NB4 (cell line): ENCODE measurements around the gene C20orf204.

ENCODE experiments used
- DNase-seq: peaks from one replicate; pipeline ENCODE4 v3.0.0; 2010; ENCODE audit warnings: low read depth
- H3K4me3 ChIP-seq: one replicate; pipeline ENCODE4 v1.5.1; 2011; ENCODE audit warnings: mild to moderate bottlenecking, low read depth, low read length, moderate library complexity
- MYC ChIP-seq: IDR thresholded peaks from 2 replicates; pipeline ENCODE4 v1.6.1; 2011; ENCODE audit warnings: low read depth, low read length
- POLR2A ChIP-seq: IDR thresholded peaks from 2 replicates; pipeline ENCODE4 v1.6.1; 2011; ENCODE audit warnings: mild to moderate bottlenecking; ENCODE audit not compliant: insufficient read length; ENCODE audit errors: extremely low read depth
- TF ChIP-seq, protein P1 (sequence below): IDR thresholded peaks from one replicate; pipeline ENCODE4 v1.5.1; 2012; ENCODE audit warnings: low read depth, low read length
- TF ChIP-seq, protein P2 (sequence below): IDR thresholded peaks from 2 replicates; pipeline ENCODE4 v1.6.1; 2011; ENCODE audit warnings: low read depth, low read length

C20orf204 gene

DNA sequence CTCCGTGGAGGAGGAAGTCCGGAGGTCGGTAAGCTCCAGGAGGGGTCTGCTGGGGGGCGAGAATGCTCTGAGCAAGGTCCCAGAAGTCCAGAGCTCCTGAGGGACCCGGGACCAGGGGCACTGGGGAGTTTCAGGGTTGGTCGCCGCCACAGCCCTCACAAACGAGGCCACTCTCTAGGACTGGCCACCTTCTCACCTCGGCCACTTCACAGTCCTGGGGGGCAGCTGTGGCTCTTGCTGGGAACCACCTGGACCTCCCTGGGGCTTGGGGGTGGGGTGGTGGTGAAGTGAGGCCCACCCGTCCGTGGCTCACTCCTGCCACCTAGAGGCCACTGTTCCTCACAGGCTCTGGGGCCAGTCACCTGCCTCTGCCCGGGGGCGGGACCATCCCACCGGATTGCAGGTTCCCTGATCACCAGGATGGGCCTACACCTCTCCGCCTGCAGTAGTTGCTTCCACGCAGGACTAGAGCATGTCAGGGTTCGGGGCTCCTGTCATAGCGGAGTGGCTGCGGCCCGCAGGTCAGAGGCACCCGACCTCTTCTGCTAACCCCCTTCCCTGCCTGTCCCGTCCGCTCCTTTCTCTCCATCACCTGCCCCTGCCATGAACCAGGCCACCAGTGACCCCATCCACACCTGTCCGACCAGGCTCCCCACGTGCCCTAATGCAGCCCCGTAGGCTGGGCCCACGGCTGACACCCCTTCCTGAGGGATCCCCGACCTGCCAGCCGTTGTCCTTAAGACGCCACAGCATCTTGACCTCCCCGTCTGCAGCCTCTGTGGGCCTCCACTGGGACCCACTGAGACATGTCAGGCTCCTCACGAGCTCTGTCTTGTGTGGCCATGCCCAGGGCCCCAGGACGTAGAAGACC, 21.9 kb downstream of the C20orf204 start:
- no peak overlapping the region for H3K4me3 ChIP-seq
- peak; percentile 79 for DNase-seq

DNA sequence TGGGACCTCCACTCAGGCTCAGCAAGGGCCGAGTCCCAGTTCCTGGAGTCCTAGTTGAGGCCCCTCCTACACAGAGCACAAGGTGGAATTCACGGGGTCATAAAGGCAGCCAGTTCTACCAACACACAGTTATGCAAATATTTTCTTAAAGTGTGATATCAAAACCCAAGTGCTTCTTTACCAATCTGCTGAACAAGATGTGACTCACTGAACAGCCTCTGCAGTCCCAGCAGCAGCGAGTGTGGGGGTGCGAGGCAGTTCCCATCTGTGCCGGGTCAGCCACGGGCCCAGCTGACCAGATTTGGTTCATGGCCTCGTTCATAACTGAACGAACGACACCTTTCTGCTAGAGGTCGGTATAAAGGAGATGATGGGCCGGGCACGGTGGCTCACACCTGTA, 22.6 kb downstream of the C20orf204 start:
- DNase-seq: no peak
- TF ChIP-seq, protein P1, sequence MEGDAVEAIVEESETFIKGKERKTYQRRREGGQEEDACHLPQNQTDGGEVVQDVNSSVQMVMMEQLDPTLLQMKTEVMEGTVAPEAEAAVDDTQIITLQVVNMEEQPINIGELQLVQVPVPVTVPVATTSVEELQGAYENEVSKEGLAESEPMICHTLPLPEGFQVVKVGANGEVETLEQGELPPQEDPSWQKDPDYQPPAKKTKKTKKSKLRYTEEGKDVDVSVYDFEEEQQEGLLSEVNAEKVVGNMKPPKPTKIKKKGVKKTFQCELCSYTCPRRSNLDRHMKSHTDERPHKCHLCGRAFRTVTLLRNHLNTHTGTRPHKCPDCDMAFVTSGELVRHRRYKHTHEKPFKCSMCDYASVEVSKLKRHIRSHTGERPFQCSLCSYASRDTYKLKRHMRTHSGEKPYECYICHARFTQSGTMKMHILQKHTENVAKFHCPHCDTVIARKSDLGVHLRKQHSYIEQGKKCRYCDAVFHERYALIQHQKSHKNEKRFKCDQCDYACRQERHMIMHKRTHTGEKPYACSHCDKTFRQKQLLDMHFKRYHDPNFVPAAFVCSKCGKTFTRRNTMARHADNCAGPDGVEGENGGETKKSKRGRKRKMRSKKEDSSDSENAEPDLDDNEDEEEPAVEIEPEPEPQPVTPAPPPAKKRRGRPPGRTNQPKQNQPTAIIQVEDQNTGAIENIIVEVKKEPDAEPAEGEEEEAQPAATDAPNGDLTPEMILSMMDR: no peak
- TF ChIP-seq POLR2A (no peak), MYC (no peak)
- TF ChIP-seq, protein P2, sequence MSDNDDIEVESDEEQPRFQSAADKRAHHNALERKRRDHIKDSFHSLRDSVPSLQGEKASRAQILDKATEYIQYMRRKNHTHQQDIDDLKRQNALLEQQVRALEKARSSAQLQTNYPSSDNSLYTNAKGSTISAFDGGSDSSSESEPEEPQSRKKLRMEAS: no peak
- no peak overlapping the region for H3K4me3 ChIP-seq

More for the DNA sequence above, 21.9 kb downstream of the C20orf204 start:
- no peak for TF ChIP-seq MYC
- no peak for TF ChIP-seq POLR2A
- TF ChIP-seq, protein P2: 0 out of 2 replicates have a peak, but pooled peaks have one; percentile 10
- TF ChIP-seq, protein P1: peak; percentile 83

DNA sequence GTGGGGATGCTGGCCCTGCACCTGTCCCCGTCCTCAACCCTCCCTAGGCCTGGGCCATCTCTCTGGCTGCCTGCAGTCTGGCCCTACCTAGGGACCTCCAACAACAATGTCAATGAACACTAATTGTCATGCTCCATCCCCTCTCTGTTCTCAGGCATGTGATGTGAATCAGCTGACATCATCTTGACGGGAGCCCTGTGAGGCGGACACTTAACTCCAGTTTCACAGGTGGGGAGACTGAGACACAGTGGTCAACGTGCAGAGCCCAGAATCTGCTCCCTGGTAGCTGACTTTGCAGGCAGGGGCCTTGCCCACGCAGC, 26.3 kb downstream of the C20orf204 start:
- TF ChIP-seq, protein P1: no peak
- TF ChIP-seq POLR2A (no peak), MYC (no peak)
- TF ChIP-seq, protein P2: no peak
- no peak overlapping the region for H3K4me3 ChIP-seq
- no peak for DNase-seq

DNA sequence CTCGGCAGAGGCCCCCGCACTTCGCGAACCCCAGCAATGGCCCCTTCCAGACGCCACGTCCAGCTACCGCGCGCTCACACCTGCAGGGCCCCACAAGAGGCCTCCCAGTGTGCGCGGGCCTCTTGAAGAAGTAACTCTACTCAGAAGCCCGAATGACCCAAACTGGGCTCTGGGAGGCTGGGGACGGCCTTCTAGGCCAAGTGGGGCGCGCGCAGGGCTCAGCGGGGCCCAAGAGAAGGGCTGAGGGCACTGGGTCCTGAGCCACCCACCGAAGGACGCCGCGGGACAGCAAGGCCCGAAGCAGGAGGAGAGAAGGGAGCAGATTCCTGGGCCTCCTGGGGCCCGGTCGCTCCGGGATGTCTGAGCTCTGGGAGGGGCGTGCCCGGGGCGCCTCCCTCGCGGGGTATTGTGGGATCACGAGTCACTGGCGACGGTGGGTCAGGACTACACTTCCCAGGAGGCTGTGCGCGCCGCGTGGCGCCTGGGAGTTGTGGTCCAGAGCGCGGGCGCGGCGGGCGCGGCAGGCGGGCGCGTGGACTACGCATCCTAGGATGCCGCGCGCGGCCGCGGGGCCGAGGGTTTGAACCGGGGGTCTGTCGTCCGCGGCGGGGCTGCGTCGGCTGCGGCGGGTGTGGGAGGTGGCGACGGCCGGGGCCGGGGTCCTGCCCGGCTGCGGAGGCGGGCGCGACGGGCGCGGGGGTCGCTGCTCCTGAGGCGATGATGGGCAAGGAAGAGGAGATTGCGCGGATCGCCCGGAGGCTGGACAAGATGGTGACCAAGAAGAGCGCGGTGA, 26.8 kb downstream of the C20orf204 start, which contains the start of gene TCEA2:
Gene TCEA2, plus strand, starts transcription at position 603 of the 793 bp plus-strand sequence. Its CDS starts 115 bp downstream, at position 718.
- peak within 1 kb of the TSS; percentile 56 for H3K4me3 ChIP-seq
- TF ChIP-seq MYC (peak; percentile 93), POLR2A (peak; percentile 58)
- TF ChIP-seq, protein P2: peak; percentile 89
- TF ChIP-seq, protein P1: no peak
- peak; percentile 96 for DNase-seq

DNA sequence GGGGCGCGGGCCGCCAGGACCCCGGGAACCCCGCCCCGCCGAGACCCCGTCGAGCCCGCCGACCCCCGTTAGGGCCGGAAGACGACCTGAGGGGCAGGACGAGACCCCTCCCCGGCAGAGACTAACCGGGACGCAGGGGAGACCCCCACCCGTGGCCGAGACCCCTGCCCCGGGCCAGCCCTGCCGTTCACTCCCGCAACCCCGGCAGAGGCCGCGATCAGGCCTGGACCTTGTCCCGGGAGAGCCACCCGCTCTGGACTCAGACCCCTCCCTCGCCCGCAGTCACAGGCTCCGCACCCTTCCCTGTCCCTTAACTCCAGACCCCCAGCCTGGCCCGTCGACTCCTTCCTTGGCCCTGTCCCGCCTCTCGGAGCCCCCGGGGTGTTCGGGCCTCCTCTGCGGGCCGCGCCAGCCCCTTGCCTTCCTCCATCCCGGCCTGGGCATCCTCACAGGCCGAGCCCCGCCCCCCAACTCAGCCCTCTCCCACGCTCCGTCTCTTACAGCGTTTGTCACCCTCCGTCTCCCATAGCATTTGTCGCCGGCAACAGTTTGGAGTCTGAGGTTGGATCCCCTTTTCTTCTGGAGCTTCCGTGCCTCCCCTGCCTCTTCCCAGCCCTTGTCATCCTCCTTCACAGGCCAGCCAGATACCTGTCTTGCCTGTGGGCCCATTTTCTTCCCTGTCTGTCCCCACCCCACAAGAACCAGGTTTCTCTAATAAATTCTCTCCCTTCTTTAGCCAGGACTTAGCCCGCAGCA, 27.6 kb downstream of the C20orf204 start:
- peak; percentile 29 for DNase-seq
- TF ChIP-seq POLR2A: no peak
- TF ChIP-seq, protein P1: no peak
- TF ChIP-seq, protein P2: no peak
- TF ChIP-seq MYC: no peak
- H3K4me3 ChIP-seq: peak overlapping the region; percentile 56
